Endodermal cell (in vitro differentiated cells): ENCODE results near the gene CHID1. TPM values are rescaled to one million over a fixed set of nuclear protein-coding genes. Genes with fewer than 3 reads are reported as not detected.

Source experiments
- DNase-seq: peaks from one replicate; pipeline ENCODE4 v3.0.0-alpha.2; 2017
- H3K27ac ChIP-seq: 2 replicates; pipeline ENCODE4 v1.5.1; 2013; ENCODE audit warnings: mild to moderate bottlenecking, low read depth, low read length, moderate library complexity
- H3K27me3 ChIP-seq: 2 replicates; pipeline ENCODE4 v1.6.1; 2013; ENCODE audit warnings: mild to moderate bottlenecking, low read length, moderate library complexity; ENCODE audit not compliant: insufficient read depth, control insufficient read depth, poor library complexity, severe bottlenecking
- H3K36me3 ChIP-seq: 2 replicates; pipeline ENCODE4 v1.7.0; 2013; ENCODE audit warnings: mild to moderate bottlenecking, low read length, moderate library complexity; ENCODE audit not compliant: control insufficient read depth, insufficient read depth
- H3K4me1 ChIP-seq: one replicate; pipeline ENCODE4 v1.7.0; 2013; ENCODE audit warnings: low read length; ENCODE audit not compliant: control insufficient read depth, insufficient read depth
- H3K4me3 ChIP-seq: 2 replicates; pipeline ENCODE4 v1.5.1; 2013; ENCODE audit warnings: mild to moderate bottlenecking, low read length, moderate library complexity
- H3K9ac ChIP-seq: 2 replicates; pipeline ENCODE4 v1.6.1; 2013; ENCODE audit warnings: mild to moderate bottlenecking, low read length, moderate library complexity; ENCODE audit not compliant: poor library complexity, severe bottlenecking; ENCODE audit errors: extremely low read depth
- H3K9me3 ChIP-seq: 2 replicates; pipeline ENCODE4 v1.6.1; 2013; ENCODE audit warnings: mild to moderate bottlenecking, low read length, moderate library complexity; ENCODE audit not compliant: control insufficient read depth
- H3K27ac Mint-ChIP-seq: 2 replicates; pipeline ENCODE4 v1.8.0; 2020; ENCODE audit warnings: mixed read lengths
- H3K27me3 Mint-ChIP-seq: 2 replicates; pipeline ENCODE4 v1.8.0; 2021; ENCODE audit warnings: mild to moderate bottlenecking, mixed read lengths; ENCODE audit not compliant: insufficient read depth
- H3K36me3 Mint-ChIP-seq: 2 replicates; pipeline ENCODE4 v1.8.0; 2020; ENCODE audit warnings: low read depth, mixed read lengths
- H3K4me1 Mint-ChIP-seq: 2 replicates; pipeline ENCODE4 v1.8.0; 2020; ENCODE audit warnings: mixed read lengths
- H3K4me3 Mint-ChIP-seq: 2 replicates; pipeline ENCODE4 v1.8.0; 2020; ENCODE audit warnings: mild to moderate bottlenecking, moderate library complexity, mixed read lengths
- H3K9me3 Mint-ChIP-seq: 2 replicates; pipeline ENCODE4 v1.8.0; 2020; ENCODE audit warnings: mild to moderate bottlenecking, mixed read lengths
- WGBS, 2 experiments: methylation state at CpG; one replicate each; pipeline versions ENCODE4 v1.1.5 to v1.1.7; 2013; ENCODE audit warnings: missing lambda C conversion rate in 2 of 2, mixed read lengths in 1 of 2; ENCODE audit not compliant: insufficient coverage in 1 of 2, insufficient read length in 1 of 2; 5-methylcytosine and 5-hydroxymethylcytosine counted together
- total RNA-seq, 2 donors: library from RNA; stranded (reverse); fragmentation: NEBNext Ultra II Directional in 1 of 2; extraction: Animal tissue kit (Norgen Biotek cat#: 25700) in 1 of 2; gene quantifications; 2 replicates in 1 of 2; 3 replicates in 1 of 2; pipeline ENCODE4 v1.2.1, GENCODE V29; 2021
- TF ChIP-seq, protein P1 (sequence below): fragments of 200-600 bp; sonication (generic); conservative IDR thresholded peaks from 2 replicates; pipeline ENCODE4 v1.5.0; 2021; ENCODE audit warnings: antibody characterized with exemption, mild to moderate bottlenecking

Gene CHID1
- total RNA-seq, 2 donors from 2014 or later = 82.0 to 83.5 TPM

DNA sequence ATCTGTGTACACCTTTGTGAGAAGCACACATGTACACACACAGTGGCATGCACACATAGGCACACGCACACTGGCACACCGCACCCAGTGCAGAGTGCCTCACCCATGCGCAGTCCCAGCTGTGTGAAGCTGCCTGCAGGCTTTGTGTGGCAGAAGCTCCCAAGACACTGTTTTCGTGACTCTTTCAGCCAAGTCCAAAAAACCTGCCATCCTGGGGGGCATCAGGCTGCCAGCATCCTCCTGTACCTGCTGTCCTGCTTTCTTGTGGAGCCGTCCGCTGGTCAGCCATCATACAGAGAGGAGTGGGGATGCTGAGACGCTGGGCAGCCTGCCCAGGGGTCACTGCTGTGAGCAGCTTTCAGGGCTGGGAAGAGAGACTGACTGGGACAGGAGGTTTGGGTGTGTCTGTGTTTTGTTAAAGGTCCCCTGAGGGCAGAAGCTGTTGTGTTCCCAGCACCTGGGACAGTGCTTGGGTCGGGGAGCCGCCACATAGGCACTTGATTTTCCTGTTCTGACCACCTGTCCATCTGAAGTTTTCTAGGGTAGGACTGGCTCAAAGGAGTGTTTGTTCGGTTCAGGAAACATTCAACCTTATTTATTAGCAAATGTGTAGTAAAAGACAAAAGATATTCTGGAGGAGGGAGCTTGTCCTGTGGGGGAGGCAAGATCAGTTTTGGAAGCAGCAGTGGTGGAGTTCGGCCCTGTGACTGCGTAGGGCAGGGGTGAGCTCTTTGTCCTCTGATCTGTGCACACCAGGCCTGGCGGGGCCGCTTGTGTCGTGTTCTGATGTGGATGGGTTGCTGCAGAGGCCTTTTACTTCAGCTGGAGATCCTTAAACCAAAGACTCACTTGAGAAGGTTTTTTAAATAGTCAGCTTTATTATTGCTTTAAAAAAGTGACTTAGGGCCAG is 44.8 kb upstream of the CHID1 start:
- Histone ChIP-seq H3K36me3 (peaks cover 42% of the 10 kb centered on the region), H3K9ac (no peak overlapping the region), H3K9me3 (no peaks in the 10 kb centered on the region), H3K4me1 (peaks cover 16% of the 10 kb centered on the region), H3K27ac (peak overlapping the region; percentile 19), H3K27me3 (no peaks in the 10 kb centered on the region), H3K4me3 (no peak overlapping the region)
- H3K9me3 Mint-ChIP-seq = no peaks in the 10 kb centered on the region
- H3K4me3 Mint-ChIP-seq = no peak overlapping the region
- peaks cover 26% of the 10 kb centered on the region for H3K36me3 Mint-ChIP-seq
- TF ChIP-seq, protein P1, sequence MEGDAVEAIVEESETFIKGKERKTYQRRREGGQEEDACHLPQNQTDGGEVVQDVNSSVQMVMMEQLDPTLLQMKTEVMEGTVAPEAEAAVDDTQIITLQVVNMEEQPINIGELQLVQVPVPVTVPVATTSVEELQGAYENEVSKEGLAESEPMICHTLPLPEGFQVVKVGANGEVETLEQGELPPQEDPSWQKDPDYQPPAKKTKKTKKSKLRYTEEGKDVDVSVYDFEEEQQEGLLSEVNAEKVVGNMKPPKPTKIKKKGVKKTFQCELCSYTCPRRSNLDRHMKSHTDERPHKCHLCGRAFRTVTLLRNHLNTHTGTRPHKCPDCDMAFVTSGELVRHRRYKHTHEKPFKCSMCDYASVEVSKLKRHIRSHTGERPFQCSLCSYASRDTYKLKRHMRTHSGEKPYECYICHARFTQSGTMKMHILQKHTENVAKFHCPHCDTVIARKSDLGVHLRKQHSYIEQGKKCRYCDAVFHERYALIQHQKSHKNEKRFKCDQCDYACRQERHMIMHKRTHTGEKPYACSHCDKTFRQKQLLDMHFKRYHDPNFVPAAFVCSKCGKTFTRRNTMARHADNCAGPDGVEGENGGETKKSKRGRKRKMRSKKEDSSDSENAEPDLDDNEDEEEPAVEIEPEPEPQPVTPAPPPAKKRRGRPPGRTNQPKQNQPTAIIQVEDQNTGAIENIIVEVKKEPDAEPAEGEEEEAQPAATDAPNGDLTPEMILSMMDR = no peak
- H3K27me3 Mint-ChIP-seq = no peaks in the 10 kb centered on the region
- peak overlapping the region; percentile 78 for H3K27ac Mint-ChIP-seq
- no peak for DNase-seq
- WGBS, 2 experiments = 89 to 93% methylated on average over 5 to 15 of the region's 15 CpGs
- H3K4me1 Mint-ChIP-seq = peaks cover 40% of the 10 kb centered on the region

DNA sequence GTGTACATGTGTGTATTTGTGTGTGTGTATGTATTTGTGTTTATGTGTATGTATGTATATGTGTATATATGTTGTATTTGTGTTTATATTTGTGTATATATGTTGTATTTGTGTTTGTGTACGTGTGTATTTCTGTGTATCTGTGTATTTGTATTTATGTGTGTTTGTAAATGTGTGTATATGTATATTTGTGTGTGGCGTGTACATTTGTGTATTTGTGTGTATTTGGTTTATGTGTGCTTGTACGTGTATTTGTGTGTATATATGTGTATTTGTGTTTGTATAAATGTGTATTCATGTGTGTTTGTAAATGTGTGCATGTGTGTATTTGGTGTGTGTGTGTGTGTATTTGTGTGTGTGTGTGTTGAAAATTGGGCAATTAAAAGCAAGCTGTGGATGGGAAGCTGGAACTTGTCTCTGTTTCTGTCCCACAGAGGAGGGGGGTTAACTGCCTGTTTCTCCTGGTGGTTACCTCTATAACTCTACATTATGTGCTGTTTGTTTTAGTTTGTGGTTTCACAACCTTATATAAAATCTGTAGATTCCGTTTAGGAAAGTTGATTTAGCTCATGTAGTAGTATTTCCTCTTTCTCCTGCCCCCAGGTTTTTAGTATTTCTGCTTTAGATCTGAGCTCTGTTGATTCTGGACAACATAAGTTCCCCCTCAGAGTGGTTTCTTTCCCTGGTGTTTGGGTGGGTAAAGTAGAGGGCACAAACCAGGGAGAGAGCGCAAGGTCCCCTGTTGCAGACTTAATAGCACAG is 44.0 kb upstream of the CHID1 start:
- peak overlapping the region; percentile 1 for H3K27ac Mint-ChIP-seq
- WGBS, 2 experiments = 85 to 86% methylated on average over 4 to 5 of the region's 5 CpGs
- H3K4me1 Mint-ChIP-seq = peaks cover 40% of the 10 kb centered on the region
- peaks cover 27% of the 10 kb centered on the region for H3K36me3 Mint-ChIP-seq
- Histone ChIP-seq H3K9me3 (peaks cover 6% of the 10 kb centered on the region), H3K4me1 (peaks cover 16% of the 10 kb centered on the region), H3K9ac (no peak overlapping the region), H3K4me3 (no peak overlapping the region), H3K36me3 (peaks cover 43% of the 10 kb centered on the region), H3K27me3 (no peaks in the 10 kb centered on the region), H3K27ac (no peak overlapping the region)
- no peaks in the 10 kb centered on the region for H3K27me3 Mint-ChIP-seq
- H3K4me3 Mint-ChIP-seq = no peak overlapping the region
- no peak for DNase-seq
- TF ChIP-seq, protein P1 = no peak
- peaks cover 5% of the 10 kb centered on the region for H3K9me3 Mint-ChIP-seq

DNA sequence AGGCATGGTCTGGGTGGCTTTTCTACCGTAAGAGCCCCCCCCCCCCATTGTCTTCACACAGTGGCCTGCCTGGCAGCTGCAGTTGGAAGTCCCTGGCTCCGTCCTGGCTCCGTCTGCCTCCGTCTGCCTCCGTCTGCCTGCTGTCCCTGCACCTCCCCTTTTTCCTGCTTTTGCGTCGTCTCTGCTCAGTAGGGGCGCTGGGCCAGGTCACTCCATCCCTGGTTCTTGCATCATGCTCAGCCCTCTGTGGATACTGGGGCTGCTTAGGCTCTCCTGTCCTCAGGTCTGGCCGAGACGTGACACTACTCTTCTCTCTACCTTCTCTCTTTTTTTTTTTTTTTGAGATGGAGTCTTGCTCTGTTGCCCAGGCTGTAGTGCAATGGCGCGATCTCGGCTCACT is 42.9 kb upstream of the CHID1 start:
- Mint-ChIP-seq H3K4me1 (peaks cover 40% of the 10 kb centered on the region), H3K27me3 (no peaks in the 10 kb centered on the region), H3K9me3 (peaks cover 15% of the 10 kb centered on the region), H3K4me3 (peak overlapping the region; percentile 35), H3K27ac (peak overlapping the region; percentile 64), H3K36me3 (peaks cover 31% of the 10 kb centered on the region)
- DNase-seq = no peak
- no peaks in the 10 kb centered on the region for H3K27me3 ChIP-seq
- peaks cover 42% of the 10 kb centered on the region for H3K36me3 ChIP-seq
- 80 to 90% methylated on average over 6 to 13 of the region's 13 CpGs for WGBS, 2 experiments
- TF ChIP-seq, protein P1 = no peak
- H3K9me3 ChIP-seq = peaks cover 17% of the 10 kb centered on the region
- no peak overlapping the region for H3K4me3 ChIP-seq
- H3K9ac ChIP-seq = no peak overlapping the region
- H3K27ac ChIP-seq = peak overlapping the region; percentile 47
- H3K4me1 ChIP-seq = peaks cover 16% of the 10 kb centered on the region
